GM10248 (cell line): Measurements from ENCODE around the gene FSTL4.

ENCODE experiments used
- CTCF ChIA-PET: fragments of 300-600 bp; sonication (Branson Sonifier 250); formaldehyde crosslinking; extraction: SDS; loops from one replicate; lab custom pipeline; 2021; ENCODE audit warnings: antibody characterized with exemption; lab: Yijun Ruan, JAX
- POLR2A ChIA-PET: fragments of 350-650 bp; sonication (Branson Sonifier 250); formaldehyde crosslinking; extraction: SDS; loops from one replicate; lab custom pipeline; 2020; ENCODE audit warnings: antibody characterized with exemption; lab: Yijun Ruan, JAX
- DNase-seq: peaks from one replicate; pipeline ENCODE4 v3.0.0; 2012; ENCODE audit errors: extremely low spot score
- TF ChIP-seq, protein P1 (sequence below): IDR thresholded peaks from 2 replicates; pipeline ENCODE4 v1.5.1; 2012; ENCODE audit warnings: mild to moderate bottlenecking, low read depth; ENCODE audit errors: extremely low read depth, missing control alignments, control extremely low read depth

The FSTL4 gene

DNA sequence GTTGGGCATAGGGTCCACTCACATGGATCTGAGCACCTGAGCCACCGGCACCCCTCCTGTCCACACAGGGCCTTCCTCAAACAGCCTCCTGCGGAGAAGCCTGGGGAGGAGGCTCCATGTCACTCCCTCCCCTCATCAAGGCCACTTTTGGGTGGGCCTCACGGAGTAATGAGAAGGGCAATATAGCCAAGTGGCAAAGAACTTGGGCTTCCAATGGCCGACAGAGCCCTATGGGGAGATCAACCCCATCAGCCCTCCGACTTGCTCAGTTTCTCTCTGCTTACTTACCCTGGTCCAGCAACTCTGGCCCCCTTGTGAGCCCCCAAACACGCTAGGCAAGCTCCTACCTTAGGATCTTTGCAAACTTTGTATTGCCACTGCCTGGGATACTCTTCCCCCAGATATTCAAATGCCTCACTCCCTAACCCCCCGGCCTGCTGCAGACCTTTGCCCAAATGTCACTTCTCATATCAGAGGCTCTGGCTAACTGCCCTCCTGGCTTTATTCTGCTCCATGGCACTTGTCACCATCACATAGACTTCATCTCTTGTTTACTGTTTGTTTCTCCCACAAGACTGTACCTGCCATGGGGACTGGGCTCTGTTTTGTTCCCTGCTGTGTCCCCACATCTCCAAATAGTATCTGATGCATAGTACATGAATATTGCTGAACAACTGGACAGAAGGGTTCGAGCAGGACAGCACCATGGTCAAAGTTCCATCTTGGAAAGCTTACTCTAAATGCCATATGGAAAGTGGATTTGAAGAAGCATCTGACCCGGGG, 220.8 kb downstream of the FSTL4 start:
- TF ChIP-seq, protein P1, sequence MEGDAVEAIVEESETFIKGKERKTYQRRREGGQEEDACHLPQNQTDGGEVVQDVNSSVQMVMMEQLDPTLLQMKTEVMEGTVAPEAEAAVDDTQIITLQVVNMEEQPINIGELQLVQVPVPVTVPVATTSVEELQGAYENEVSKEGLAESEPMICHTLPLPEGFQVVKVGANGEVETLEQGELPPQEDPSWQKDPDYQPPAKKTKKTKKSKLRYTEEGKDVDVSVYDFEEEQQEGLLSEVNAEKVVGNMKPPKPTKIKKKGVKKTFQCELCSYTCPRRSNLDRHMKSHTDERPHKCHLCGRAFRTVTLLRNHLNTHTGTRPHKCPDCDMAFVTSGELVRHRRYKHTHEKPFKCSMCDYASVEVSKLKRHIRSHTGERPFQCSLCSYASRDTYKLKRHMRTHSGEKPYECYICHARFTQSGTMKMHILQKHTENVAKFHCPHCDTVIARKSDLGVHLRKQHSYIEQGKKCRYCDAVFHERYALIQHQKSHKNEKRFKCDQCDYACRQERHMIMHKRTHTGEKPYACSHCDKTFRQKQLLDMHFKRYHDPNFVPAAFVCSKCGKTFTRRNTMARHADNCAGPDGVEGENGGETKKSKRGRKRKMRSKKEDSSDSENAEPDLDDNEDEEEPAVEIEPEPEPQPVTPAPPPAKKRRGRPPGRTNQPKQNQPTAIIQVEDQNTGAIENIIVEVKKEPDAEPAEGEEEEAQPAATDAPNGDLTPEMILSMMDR = no peak
- DNase-seq = no peak
- CTCF ChIA-PET = interaction anchor here (5.0 kb wide), 1 partner anchor 33 kb away, joined by 28 read pairs; no protein-coding TSS in a partner anchor
- POLR2A ChIA-PET = no interaction called here

DNA sequence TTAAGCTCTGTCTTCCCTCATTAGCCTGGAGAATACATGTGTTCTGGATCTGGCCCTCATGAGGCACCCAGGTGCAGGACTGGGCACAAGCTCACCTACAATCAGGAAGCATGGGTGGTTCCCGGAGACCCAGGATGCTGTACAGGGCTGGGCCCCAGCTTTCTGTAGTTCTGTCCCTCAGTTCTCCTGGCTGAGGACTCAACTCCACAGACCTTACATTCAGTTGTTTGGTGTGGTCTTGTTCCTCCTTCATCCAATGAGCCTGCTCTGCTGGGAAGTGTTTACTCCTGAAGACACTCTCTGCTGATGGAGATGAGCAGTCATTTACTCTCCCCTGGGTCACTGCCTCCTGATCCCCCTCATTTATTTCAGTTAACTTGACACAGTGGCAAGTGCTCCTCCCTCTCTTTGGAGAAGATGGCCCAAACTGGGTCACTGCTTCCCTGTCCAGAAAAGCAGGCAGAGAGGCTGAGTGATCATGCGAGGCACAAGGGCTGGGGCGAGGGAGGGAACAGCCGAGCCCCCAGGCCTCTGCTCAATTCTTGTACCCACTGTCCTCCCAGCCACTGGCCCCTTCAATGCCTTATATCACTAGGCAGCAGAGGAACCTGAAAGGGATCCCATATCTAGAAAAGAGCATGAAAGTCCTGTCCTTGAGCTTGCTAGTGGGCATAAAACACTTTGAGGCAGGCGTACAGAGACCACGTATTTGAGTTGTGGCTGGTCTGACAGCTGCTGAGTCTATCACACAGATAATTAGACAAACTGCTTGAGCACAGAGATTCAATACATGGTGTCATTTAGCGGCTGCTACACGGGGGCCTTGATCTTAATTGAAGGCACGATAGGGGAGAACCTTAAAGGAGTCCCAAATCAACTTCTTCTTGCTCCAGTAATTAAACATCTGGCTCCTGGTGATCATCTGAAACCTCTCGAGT, 221.7 kb downstream of the FSTL4 start:
- ChIA-PET POLR2A (no interaction called here), CTCF (interaction anchor here (1.0 to 5.0 kb wide), 3 partner anchors 9 to 34 kb away, joined by 3 to 28 read pairs (median 4); no protein-coding TSS in a partner anchor)
- no peak for DNase-seq
- TF ChIP-seq, protein P1 = no peak

DNA sequence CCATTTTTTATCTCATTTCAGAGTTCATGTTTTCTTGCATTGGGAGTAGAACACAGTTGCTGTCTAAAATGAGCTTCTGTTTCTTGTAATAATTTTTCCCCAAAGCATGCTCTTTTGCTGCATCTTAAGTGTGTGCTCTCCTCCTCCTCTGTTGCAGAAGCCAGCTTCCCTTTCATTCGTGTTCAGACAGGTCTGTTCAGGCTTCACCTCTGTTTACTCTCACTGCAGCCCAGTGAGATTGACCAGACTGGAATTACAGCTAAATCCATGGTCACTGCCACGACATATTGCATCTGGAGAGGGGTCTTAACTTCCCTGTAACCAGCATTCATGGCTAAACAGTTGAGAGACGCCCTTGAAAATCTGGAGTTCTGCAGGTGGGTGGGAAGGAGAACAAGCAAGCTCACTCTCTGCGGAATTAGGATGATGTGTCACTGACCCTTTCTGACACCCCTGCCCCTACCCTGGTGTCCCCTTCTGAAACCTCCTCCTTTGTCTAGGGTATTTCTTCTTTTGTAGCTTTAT, 223.2 kb downstream of the FSTL4 start:
- TF ChIP-seq, protein P1 = no peak
- no peak for DNase-seq
- POLR2A ChIA-PET = no interaction called here
- CTCF ChIA-PET = interaction anchor here (0.8 to 5.0 kb wide), 6 partner anchors 18 to 278 kb away, joined by 3 to 28 read pairs (median 4); no protein-coding TSS in a partner anchor

DNA sequence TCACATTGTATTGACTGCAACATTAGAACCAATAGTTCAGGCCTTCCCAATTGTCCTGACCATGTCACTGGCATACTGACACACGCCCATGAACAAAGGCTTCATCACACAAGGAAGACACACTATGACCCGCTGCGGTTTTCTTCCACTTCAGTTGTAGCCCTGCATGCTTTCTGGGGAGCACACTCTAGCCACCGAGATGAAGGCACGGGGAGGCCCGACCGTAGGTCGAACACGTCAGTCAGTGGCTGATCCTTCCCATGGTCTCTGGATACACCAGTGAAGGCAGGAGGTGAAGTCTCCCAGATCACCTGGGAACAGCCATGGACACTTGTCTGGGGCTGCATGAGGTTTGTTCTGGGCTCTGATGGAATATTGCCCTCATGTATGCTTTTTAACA, 224.7 kb downstream of the FSTL4 start:
- POLR2A ChIA-PET = no interaction called here
- no peak for DNase-seq
- TF ChIP-seq, protein P1 = no peak
- CTCF ChIA-PET = no interaction called here

DNA sequence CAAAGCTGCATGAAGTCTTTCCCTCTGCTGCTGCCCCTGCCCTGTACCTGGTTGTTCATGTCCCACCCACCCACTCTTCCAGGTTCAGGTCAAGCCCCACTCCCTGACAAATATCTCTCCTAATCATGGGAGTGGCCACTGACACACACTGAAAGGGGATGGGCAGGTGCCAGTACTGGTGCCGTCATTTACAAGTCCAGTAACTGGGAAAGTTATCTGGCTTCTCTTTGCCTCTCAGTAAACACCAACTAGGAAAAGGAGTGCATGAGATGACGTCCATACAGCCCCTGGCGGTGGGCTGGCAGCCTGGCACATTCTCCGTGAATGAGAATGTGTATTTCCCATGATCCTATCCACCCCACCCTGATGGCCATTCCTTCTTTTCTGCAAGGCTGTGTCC, 225.2 kb downstream of the FSTL4 start:
- TF ChIP-seq, protein P1 = no peak
- POLR2A ChIA-PET = no interaction called here
- no peak for DNase-seq
- CTCF ChIA-PET = no interaction called here

DNA sequence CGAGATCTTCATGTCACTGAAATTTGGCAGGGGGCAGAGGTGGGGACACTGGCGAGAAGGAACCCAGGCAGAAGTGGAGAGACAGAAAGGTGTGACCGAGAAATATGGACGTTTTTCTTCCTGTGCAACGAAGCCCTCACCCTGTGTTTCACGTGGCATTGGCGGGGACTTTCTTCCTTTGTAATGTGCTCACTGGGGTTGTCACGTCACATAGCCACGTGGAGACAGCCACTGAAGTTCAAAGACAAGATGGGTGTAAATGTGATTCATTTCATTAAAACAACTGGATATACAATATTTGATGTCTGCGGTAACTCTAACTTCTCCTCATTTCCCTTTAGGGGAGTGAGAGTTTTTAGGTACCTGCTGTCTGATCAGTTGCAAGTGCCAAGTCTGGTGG, 225.7 kb downstream of the FSTL4 start:
- CTCF ChIA-PET = no interaction called here
- POLR2A ChIA-PET = no interaction called here
- no peak for DNase-seq
- TF ChIP-seq, protein P1 = no peak
